Measurements from ENCODE around the gene UBTD1.

UBTD1 gene

GRCh38 chr10:97506199-97506991 lies 7.7 kb downstream of the UBTD1 start:
- TF ChIP-seq ZFX (IDR thresholded peaks at IDR 0.05; ENCODE audit: borderline replicate concordance), result no peak
- TF ChIP-seq CTCF (IDR thresholded peaks at IDR 0.05), result no peak
- H3K27ac ChIP-seq, result no peak overlapping the region

GRCh38 chr10:97508342-97508741 lies 9.6 kb downstream of the UBTD1 start:
- H3K27ac ChIP-seq, result no peak overlapping the region
- TF ChIP-seq CTCF (IDR thresholded peaks at IDR 0.05) (no peak), ZFX (IDR thresholded peaks at IDR 0.05; ENCODE audit: borderline replicate concordance) (no peak)

- no peak overlapping the region for H3K27ac ChIP-seq
- no peak for TF ChIP-seq ZFX (IDR thresholded peaks at IDR 0.05; ENCODE audit: borderline replicate concordance)
- no peak for TF ChIP-seq CTCF (IDR thresholded peaks at IDR 0.05)
These were observed 10.5 kb downstream of the UBTD1 start for GRCh38 chr10:97509120-97509680.

GRCh38 chr10:97510686-97511085 lies 12.0 kb downstream of the UBTD1 start:
- no peak overlapping the region for H3K27ac ChIP-seq
- TF ChIP-seq CTCF (IDR thresholded peaks at IDR 0.05), result no peak
- TF ChIP-seq ZFX (IDR thresholded peaks at IDR 0.05; ENCODE audit: borderline replicate concordance), result no peak

- H3K27ac ChIP-seq, result no peak overlapping the region
- no peak for TF ChIP-seq ZFX (IDR thresholded peaks at IDR 0.05; ENCODE audit: borderline replicate concordance)
- TF ChIP-seq CTCF (IDR thresholded peaks at IDR 0.05), result no peak
These were observed 13.2 kb downstream of the UBTD1 start for GRCh38 chr10:97511711-97512440.

GRCh38 chr10:97512993-97513392 lies 14.3 kb downstream of the UBTD1 start:
- H3K27ac ChIP-seq, result no peak overlapping the region
- TF ChIP-seq CTCF (IDR thresholded peaks at IDR 0.05) (no peak), ZFX (IDR thresholded peaks at IDR 0.05; ENCODE audit: borderline replicate concordance) (no peak)

GRCh38 chr10:97514344-97514743 lies 15.6 kb downstream of the UBTD1 start:
- H3K27ac ChIP-seq, result no peak overlapping the region
- no peak for TF ChIP-seq CTCF (IDR thresholded peaks at IDR 0.05)
- no peak for TF ChIP-seq ZFX (IDR thresholded peaks at IDR 0.05; ENCODE audit: borderline replicate concordance)

Data from 22Rv1 (cell line).